Fibroblast of mammary gland (primary cell): ENCODE data around the gene EIPR1.

Experiments used
- DNase-seq: peaks from one replicate; pipeline ENCODE4 v3.0.0-alpha.2; 2010; ENCODE audit warnings: low read depth
- H3K4me3 ChIP-seq: 2 replicates; pipeline ENCODE4 v1.5.1; 2011; ENCODE audit warnings: low read depth, mild to moderate bottlenecking, low read length, moderate library complexity; ENCODE audit not compliant: control insufficient read depth
- CTCF ChIP-seq: conservative IDR thresholded peaks from 2 replicates; pipeline ENCODE4 v1.5.1; 2011; ENCODE audit warnings: low read depth, low read length, inconsistent platforms; ENCODE audit not compliant: control insufficient read depth, insufficient read depth

The EIPR1 gene

GRCh38 chr2:3265981-3266924 lies 111.4 kb downstream of the EIPR1 start:
- no peak for DNase-seq
- no peak overlapping the region for H3K4me3 ChIP-seq
- TF ChIP-seq CTCF = no peak

DNA sequence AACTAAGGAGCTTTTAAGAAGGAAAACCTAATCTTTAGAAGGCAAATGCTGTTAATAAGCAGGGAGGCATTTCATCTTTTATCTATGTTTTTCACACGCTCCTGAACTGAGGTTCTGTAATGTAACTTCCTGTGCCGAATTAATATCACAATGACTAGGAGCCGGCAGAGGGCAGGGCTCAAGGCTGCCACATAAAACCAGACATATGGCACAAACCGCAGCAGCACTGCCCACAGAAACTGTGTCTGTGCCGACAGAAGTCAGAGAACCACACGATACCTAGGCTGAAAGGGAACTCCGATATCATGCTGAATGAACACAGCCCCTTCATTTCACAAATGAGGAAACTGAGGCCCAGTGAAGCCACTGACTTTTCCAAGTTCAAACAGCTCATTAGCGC lies 112.1 kb downstream of the EIPR1 start:
- no peak for TF ChIP-seq CTCF
- DNase-seq = no peak
- H3K4me3 ChIP-seq = no peak overlapping the region

DNA sequence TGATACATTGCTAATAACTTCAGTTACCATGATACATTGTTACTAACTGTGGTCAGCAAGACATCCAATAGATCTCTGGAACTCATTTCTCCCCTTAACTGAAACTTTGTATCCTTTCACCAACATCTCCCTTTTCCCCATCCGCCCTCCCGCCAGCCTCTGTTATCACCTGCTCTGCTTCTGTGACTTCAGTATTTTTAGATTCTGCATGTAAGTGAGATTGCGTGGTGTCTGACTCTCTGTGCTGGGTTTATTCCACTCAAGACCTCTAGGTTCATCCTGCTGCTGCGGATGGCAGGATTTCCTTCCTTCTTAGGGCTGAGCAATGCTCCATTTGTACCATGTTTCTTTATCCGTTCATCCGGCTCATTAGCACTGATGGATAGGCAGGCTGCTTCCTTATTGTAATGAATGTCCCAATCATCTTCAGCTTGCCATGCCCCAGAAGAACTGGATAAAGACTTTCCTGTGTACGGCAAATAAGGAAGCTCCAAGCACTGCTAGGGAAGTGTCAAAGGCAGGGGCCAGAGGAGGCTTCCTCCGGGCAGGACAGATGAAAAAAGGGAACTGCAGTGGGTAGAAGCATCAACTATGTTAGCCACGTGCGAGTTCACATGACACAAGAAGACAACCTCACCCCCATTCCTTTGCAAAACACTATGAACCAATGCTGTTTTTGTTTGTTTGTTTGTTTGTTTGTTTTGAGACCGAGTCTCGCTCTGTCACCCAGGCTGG lies 113.4 kb downstream of the EIPR1 start:
- no peak overlapping the region for H3K4me3 ChIP-seq
- DNase-seq = no peak
- TF ChIP-seq CTCF = no peak

GRCh38 chr2:3263487-3263886 lies 114.1 kb downstream of the EIPR1 start:
- H3K4me3 ChIP-seq = no peak overlapping the region
- TF ChIP-seq CTCF = no peak
- no peak for DNase-seq

DNA sequence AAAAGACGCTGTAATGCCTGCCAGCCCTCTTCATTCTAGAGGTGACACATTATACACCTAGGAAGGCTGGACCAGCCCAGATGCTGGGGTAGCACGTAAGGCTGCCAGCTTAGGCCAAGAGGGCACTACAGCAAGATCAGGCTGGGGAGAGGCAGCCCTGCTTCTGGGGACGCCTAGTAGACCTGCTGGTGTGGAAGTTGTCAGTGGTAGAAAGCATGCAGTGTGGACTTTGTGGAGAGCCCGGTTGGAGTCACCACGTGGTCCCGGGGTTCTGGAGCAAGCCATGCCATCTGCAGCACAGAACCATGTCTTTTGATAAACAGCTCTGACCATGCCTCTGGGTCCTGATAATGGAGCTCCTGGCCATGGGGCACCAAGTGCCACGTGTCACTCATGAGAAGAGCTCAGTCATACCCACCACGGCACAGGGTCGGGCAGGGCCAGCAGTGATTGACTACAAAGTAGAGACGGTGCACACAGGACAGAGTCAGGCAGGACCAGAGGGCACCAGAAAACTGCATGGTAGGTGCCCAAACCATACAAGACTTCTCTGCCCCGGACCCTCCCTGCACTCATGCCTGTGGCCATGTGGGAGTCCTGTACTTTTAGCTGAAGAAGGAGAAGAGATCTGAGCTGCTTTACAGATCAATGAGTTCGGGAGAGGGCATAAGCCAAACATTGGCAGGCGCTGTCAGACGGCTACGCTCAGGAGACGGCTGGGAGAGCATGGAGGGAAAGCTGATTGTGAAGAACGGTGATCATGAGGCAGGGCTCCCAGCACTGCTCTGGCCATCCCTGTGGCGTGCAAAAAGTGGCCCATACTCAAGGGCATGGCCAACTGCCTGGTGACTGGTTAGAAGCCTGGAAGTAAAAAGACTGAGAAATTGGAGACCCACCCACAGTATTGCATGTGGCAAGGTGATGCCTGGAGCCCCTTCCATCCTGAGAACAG lies 114.9 kb downstream of the EIPR1 start:
- H3K4me3 ChIP-seq = no peak overlapping the region
- no peak for TF ChIP-seq CTCF
- no peak for DNase-seq

- no peak for TF ChIP-seq CTCF
- H3K4me3 ChIP-seq = no peak overlapping the region
- DNase-seq = no peak
Measured at GRCh38 chr2:3261511-3261910, 116.1 kb downstream of the EIPR1 start.
